ENCODE data around the gene GUSB.

GUSB gene

DNA sequence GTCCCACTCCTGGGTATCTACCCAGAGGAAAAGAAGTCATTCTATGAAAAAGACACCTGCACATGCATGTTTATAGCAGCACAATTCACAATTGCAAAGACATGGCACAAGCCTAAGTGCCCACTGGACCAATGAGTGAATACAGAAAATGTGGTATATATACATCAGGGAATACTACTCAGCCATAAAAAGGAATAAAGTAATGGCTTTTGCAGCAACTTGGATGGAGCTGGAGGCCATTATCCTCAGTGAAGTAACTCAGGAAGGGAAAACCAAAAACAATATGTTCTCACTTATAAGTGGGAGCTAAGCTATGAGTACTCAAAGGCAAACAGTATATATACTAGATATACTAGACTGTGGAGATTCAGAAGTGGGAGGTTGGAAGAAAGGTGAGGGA lies 55.4 kb downstream of the GUSB start:
- H2AFZ ChIP-seq (ENCODE audit: low read depth): no peak overlapping the region
- H3K27ac ChIP-seq: no peak overlapping the region
- peaks cover 29% of the 10 kb centered on the region; the same call in 1 of the 2 replicates for H3K79me2 ChIP-seq (ENCODE audit: insufficient read depth, low read depth)
- H3K4me2 ChIP-seq: no peak overlapping the region
- peaks cover 2% of the 10 kb centered on the region for H3K4me1 ChIP-seq (ENCODE audit: low read depth, poor library complexity, severe bottlenecking)
- peaks cover 3% of the 10 kb centered on the region for H4K20me1 ChIP-seq (ENCODE audit: insufficient read depth)
- no peaks in the 10 kb centered on the region for H3K27me3 ChIP-seq (ENCODE audit: insufficient read depth, low read depth)
- no peaks in the 10 kb centered on the region for H3K36me3 ChIP-seq (ENCODE audit: insufficient read depth)
- TF ChIP-seq, protein P1, sequence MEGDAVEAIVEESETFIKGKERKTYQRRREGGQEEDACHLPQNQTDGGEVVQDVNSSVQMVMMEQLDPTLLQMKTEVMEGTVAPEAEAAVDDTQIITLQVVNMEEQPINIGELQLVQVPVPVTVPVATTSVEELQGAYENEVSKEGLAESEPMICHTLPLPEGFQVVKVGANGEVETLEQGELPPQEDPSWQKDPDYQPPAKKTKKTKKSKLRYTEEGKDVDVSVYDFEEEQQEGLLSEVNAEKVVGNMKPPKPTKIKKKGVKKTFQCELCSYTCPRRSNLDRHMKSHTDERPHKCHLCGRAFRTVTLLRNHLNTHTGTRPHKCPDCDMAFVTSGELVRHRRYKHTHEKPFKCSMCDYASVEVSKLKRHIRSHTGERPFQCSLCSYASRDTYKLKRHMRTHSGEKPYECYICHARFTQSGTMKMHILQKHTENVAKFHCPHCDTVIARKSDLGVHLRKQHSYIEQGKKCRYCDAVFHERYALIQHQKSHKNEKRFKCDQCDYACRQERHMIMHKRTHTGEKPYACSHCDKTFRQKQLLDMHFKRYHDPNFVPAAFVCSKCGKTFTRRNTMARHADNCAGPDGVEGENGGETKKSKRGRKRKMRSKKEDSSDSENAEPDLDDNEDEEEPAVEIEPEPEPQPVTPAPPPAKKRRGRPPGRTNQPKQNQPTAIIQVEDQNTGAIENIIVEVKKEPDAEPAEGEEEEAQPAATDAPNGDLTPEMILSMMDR (conservative IDR thresholded peaks at IDR 0.05; ENCODE audit: low read depth, low read length): no peak
- H3K4me3 ChIP-seq (IDR thresholded peaks at IDR 0.05; ENCODE audit: insufficient read depth, low read depth, low read length): no peak overlapping the region
- H3K9ac ChIP-seq: no peak overlapping the region

DNA sequence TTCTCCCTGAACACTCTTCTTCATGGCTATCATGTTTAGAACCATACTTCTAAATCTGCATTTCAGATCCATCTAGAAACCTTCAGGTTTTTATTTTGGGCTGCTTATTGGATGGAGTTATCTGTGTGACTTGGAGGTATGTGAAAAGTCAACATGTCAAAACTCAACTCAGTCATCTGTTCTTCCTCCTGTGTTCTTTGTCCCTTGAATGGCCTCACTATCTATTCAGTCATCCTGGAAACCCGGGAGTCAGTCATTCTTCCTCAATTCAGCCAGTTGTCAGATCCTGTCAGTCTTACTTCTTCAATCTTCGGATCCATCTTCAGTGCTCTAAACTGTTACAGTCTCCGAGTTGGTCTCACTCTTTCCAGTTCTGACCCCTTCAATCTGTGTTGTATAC lies 57.0 kb downstream of the GUSB start:
- Histone ChIP-seq H3K4me3 (IDR thresholded peaks at IDR 0.05; ENCODE audit: insufficient read depth, low read depth, low read length) (no peak overlapping the region), H3K4me2 (no peak overlapping the region), H3K79me2 (ENCODE audit: insufficient read depth, low read depth) (peaks cover 24% of the 10 kb centered on the region; the same call in 1 of the 2 replicates), H3K27ac (no peak overlapping the region), H4K20me1 (ENCODE audit: insufficient read depth) (no peaks in the 10 kb centered on the region; the same call in none of the 2 replicates), H3K36me3 (ENCODE audit: insufficient read depth) (no peaks in the 10 kb centered on the region), H3K4me1 (ENCODE audit: low read depth, poor library complexity, severe bottlenecking) (no peaks in the 10 kb centered on the region), H3K27me3 (ENCODE audit: insufficient read depth, low read depth) (no peaks in the 10 kb centered on the region), H3K9ac (no peak overlapping the region), H2AFZ (ENCODE audit: low read depth) (no peak overlapping the region)
- TF ChIP-seq, protein P1 (conservative IDR thresholded peaks at IDR 0.05; ENCODE audit: low read depth, low read length): no peak

DNA sequence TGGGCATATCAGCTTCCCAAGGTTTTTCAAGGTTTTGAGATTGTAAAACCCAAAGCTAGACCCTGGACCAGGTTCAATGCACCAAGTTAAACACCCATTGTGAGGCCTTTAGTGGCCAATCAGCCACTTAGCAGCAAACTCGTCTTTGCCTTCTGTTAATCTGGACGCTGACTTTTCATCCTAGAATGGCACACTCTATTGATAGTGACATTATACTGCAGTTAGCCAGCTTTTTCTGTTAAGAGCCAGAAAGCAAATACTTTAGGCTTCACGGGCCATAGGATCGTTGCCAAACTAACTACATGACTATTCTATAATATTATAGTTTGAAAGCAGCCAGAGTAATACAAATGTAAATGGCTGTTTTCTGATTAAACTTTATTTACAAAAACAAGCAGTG lies 57.8 kb downstream of the GUSB start:
- Histone ChIP-seq H3K36me3 (ENCODE audit: insufficient read depth) (no peaks in the 10 kb centered on the region), H3K4me2 (no peak overlapping the region), H4K20me1 (ENCODE audit: insufficient read depth) (no peaks in the 10 kb centered on the region; the same call in none of the 2 replicates), H3K4me3 (IDR thresholded peaks at IDR 0.05; ENCODE audit: insufficient read depth, low read depth, low read length) (no peak overlapping the region), H3K27ac (no peak overlapping the region), H3K4me1 (ENCODE audit: low read depth, poor library complexity, severe bottlenecking) (no peaks in the 10 kb centered on the region), H3K9ac (no peak overlapping the region), H3K79me2 (ENCODE audit: insufficient read depth, low read depth) (peaks cover 24% of the 10 kb centered on the region; the same call in 1 of the 2 replicates), H3K27me3 (ENCODE audit: insufficient read depth, low read depth) (no peaks in the 10 kb centered on the region), H2AFZ (ENCODE audit: low read depth) (no peak overlapping the region)
- TF ChIP-seq, protein P1 (conservative IDR thresholded peaks at IDR 0.05; ENCODE audit: low read depth, low read length): no peak

DNA sequence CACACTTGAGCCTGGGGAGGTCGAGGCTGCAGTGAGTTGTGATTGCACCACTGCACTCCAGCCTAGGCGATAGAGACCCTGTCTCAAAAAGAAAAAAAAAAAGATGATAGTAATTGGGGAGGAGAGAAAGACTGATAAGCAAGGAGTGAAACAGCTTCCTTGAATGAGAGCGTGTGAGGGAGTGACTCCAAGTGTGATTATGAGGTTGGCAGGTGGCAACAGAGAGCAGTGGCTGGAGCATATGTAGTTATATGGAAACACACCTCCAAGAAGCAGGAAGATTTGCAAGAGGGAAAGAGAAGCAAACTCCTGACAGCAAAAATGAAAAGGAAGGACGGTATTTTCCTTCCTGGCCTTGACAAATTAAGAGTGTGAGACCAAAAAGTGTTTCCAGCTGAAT lies 58.7 kb downstream of the GUSB start:
- peaks cover 15% of the 10 kb centered on the region; the same call in 1 of the 2 replicates for H3K79me2 ChIP-seq (ENCODE audit: insufficient read depth, low read depth)
- no peak overlapping the region for H3K27ac ChIP-seq
- H3K36me3 ChIP-seq (ENCODE audit: insufficient read depth): no peaks in the 10 kb centered on the region
- H3K4me1 ChIP-seq (ENCODE audit: low read depth, poor library complexity, severe bottlenecking): no peaks in the 10 kb centered on the region
- no peak overlapping the region for H2AFZ ChIP-seq (ENCODE audit: low read depth)
- no peaks in the 10 kb centered on the region; the same call in none of the 2 replicates for H4K20me1 ChIP-seq (ENCODE audit: insufficient read depth)
- no peak overlapping the region for H3K4me3 ChIP-seq (IDR thresholded peaks at IDR 0.05; ENCODE audit: insufficient read depth, low read depth, low read length)
- no peak overlapping the region for H3K4me2 ChIP-seq
- no peak overlapping the region for H3K9ac ChIP-seq
- TF ChIP-seq, protein P1 (conservative IDR thresholded peaks at IDR 0.05; ENCODE audit: low read depth, low read length): no peak
- no peaks in the 10 kb centered on the region for H3K27me3 ChIP-seq (ENCODE audit: insufficient read depth, low read depth)

Measured in KMS-11 (cell line).